ENCODE results near the gene MAGEC1. TPM values are rescaled to one million over a fixed set of nuclear protein-coding genes. Genes with fewer than 3 reads are reported as not detected.
"Not testable (repeated sequence)": the region's sequence is repeated elsewhere in the genome, so short reads cannot be mapped to it uniquely, and the experiment has no call there.

Gene MAGEC1, protein sequence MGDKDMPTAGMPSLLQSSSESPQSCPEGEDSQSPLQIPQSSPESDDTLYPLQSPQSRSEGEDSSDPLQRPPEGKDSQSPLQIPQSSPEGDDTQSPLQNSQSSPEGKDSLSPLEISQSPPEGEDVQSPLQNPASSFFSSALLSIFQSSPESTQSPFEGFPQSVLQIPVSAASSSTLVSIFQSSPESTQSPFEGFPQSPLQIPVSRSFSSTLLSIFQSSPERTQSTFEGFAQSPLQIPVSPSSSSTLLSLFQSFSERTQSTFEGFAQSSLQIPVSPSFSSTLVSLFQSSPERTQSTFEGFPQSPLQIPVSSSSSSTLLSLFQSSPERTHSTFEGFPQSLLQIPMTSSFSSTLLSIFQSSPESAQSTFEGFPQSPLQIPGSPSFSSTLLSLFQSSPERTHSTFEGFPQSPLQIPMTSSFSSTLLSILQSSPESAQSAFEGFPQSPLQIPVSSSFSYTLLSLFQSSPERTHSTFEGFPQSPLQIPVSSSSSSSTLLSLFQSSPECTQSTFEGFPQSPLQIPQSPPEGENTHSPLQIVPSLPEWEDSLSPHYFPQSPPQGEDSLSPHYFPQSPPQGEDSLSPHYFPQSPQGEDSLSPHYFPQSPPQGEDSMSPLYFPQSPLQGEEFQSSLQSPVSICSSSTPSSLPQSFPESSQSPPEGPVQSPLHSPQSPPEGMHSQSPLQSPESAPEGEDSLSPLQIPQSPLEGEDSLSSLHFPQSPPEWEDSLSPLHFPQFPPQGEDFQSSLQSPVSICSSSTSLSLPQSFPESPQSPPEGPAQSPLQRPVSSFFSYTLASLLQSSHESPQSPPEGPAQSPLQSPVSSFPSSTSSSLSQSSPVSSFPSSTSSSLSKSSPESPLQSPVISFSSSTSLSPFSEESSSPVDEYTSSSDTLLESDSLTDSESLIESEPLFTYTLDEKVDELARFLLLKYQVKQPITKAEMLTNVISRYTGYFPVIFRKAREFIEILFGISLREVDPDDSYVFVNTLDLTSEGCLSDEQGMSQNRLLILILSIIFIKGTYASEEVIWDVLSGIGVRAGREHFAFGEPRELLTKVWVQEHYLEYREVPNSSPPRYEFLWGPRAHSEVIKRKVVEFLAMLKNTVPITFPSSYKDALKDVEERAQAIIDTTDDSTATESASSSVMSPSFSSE
- not detected for total RNA-seq

DNA sequence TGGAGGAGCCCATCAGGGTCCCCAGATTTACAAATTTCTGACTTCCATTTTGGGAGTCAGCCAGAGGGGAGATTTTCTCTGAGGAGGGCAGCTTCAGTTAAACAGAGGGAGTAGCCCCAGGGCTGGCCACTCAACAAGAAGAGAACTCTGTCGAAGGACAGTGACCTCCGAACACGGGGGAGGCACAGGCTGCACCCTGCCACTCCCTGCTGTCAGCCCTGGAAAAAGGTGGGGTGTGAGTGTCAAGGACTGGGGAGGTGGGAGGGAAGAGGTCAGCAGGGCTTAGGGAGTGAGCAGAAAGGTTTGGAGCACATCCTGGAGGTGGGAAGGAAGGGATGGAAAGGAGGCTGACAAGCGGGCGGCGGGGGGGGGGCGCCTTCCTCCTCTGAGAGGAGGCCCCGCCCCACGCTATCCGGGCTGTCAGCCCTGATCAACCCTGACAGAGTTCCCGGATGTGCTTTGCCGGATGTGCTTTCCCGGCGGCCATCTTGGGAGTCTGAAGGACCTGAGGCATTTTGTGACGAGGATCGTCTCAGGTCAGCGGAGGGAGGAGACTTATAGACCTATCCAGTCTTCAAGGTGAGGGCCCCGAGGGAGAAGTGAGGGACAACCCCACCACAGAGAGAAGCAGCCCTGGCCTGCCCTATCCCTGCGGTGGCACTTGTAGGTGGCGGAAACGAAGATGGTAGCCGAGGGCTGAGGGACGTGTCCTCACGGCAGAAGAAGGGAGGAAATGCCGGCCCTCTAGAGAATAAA is at the start of gene MAGEC1:
MAGEC1 (plus strand) TSS at position 495 of the 756 bp plus-strand sequence. CDS start 1,179 bp downstream, outside the sequence.
- no peaks in the 10 kb centered on the region for H3K27me3 ChIP-seq
- H3K36me3 ChIP-seq: no peaks in the 10 kb centered on the region
- no peaks in the 10 kb centered on the region for H3K4me1 ChIP-seq
- TF ChIP-seq POLR2A (IDR thresholded peaks at IDR 0.05): no peak
- TF ChIP-seq CTCF (IDR thresholded peaks at IDR 0.05 in 4 of 5, conservative IDR thresholded peaks at IDR 0.05 in 1 of 5): no peak
- H3K9me3 ChIP-seq: no peaks in the 10 kb centered on the region
- in situ Hi-C loops (cut with MboI; ENCODE audit: low sequenced_read_pairs in 4 of 4) (no loop called here), intact Hi-C loops (cut with DNase I; ENCODE audit: low total_unique reads) (no loop called here)
- no peak for DNase-seq
- ATAC-seq: no peak
- no peak within 1 kb of the TSS for H3K27ac ChIP-seq
- no peak within 1 kb of the TSS for H3K4me3 ChIP-seq

- H3K4me3 ChIP-seq: no peak overlapping the region
- in situ Hi-C loops (cut with MboI; ENCODE audit: low sequenced_read_pairs in 4 of 4): no loop called here
- DNase-seq (no peak), ATAC-seq (no peak)
- no peak overlapping the region for H3K27ac ChIP-seq
- intact Hi-C loops (cut with DNase I; ENCODE audit: low total_unique reads): no loop called here
- no peaks in the 10 kb centered on the region for H3K27me3 ChIP-seq
- H3K4me1 ChIP-seq: no peaks in the 10 kb centered on the region
- H3K36me3 ChIP-seq: no peaks in the 10 kb centered on the region
- TF ChIP-seq CTCF (IDR thresholded peaks at IDR 0.05 in 4 of 5, conservative IDR thresholded peaks at IDR 0.05 in 1 of 5) (no peak), POLR2A (IDR thresholded peaks at IDR 0.05) (no peak)
- H3K9me3 ChIP-seq: no peaks in the 10 kb centered on the region
Observed at GRCh38 chrX:141857479-141857878, 46.2 kb upstream of the MAGEC1 start.

- intact Hi-C loops (cut with DNase I; ENCODE audit: low total_unique reads): no loop called here
- Histone ChIP-seq H3K4me1 (no peaks in the 10 kb centered on the region), H3K27me3 (no peaks in the 10 kb centered on the region), H3K4me3 (no peak overlapping the region), H3K9me3 (no peaks in the 10 kb centered on the region), H3K36me3 (no peaks in the 10 kb centered on the region), H3K27ac (no peak overlapping the region)
- TF ChIP-seq POLR2A (IDR thresholded peaks at IDR 0.05): no peak
- DNase-seq: no peak
- in situ Hi-C loops (cut with MboI; ENCODE audit: low sequenced_read_pairs in 4 of 4): no loop called here
- ATAC-seq: no peak
Observed at GRCh38 chrX:141879616-141880015, 24.1 kb upstream of the MAGEC1 start.

GRCh38 chrX:141888811-141889210 is 14.9 kb upstream of the MAGEC1 start:
- intact Hi-C loops (cut with DNase I; ENCODE audit: low total_unique reads); DNase-seq; H3K9me3 ChIP-seq; H3K36me3 ChIP-seq; H3K27me3 ChIP-seq; H3K27ac ChIP-seq; ATAC-seq; H3K4me3 ChIP-seq; in situ Hi-C loops (cut with MboI; ENCODE audit: low sequenced_read_pairs in 4 of 4); H3K4me1 ChIP-seq: not testable (repeated sequence)

DNA sequence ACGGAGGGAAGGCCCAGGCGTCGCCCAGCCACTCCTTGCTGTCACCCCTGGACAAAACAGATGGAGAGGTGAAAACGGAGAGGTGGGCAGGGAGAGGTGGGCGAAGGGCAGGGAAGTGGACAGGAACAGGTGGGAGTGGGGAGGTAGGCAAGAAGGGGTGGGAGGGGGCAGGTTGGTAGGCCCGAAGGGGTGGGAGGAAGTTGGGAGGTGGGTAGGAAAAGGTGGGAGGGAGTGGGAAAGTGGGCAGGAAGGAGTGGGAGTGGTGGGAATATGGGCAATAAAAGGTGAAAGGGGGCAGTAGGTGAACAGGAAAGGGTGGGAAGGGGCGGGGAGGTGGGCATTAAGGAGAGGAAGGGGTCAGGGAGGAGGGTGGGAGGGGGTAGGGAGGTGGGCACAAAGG is 9.0 kb upstream of the MAGEC1 start:
- TF ChIP-seq POLR2A (IDR thresholded peaks at IDR 0.05) (no peak), CTCF (IDR thresholded peaks at IDR 0.05 in 4 of 5, conservative IDR thresholded peaks at IDR 0.05 in 1 of 5) (no peak)
- Histone ChIP-seq H3K4me3 (no peak overlapping the region), H3K4me1 (no peaks in the 10 kb centered on the region), H3K36me3 (no peaks in the 10 kb centered on the region), H3K27me3 (no peaks in the 10 kb centered on the region), H3K27ac (no peak overlapping the region), H3K9me3 (no peaks in the 10 kb centered on the region)
- ATAC-seq: no peak
- intact Hi-C loops (cut with DNase I; ENCODE audit: low total_unique reads) (no loop called here), in situ Hi-C loops (cut with MboI; ENCODE audit: low sequenced_read_pairs in 4 of 4) (no loop called here)
- no peak for DNase-seq

Measured in gastrocnemius medialis (tissue), 4 donors.